IPS DF 6.9 (cell line): ENCODE results near the gene PPFIA1.

ENCODE experiments used
- DNase-seq: peaks from one replicate; pipeline ENCODE4 v3.0.0-alpha.2; 2013; ENCODE audit warnings: low read depth, low spot score
- H3K27ac ChIP-seq: one replicate; pipeline ENCODE4 v1.5.1; 2013; ENCODE audit warnings: low read length, control low read depth
- H3K27me3 ChIP-seq: 2 replicates; pipeline ENCODE4 v1.6.1; 2013; ENCODE audit warnings: mild to moderate bottlenecking, low read length; ENCODE audit not compliant: control insufficient read depth, insufficient read depth
- H3K36me3 ChIP-seq: 2 replicates; pipeline ENCODE4 v1.6.1; 2013; ENCODE audit warnings: low read length; ENCODE audit not compliant: control insufficient read depth, insufficient read depth
- H3K4me1 ChIP-seq: 2 replicates; pipeline ENCODE4 v1.6.1; 2013; ENCODE audit warnings: low read length; ENCODE audit not compliant: control insufficient read depth, insufficient read depth
- H3K4me3 ChIP-seq: 2 replicates; pipeline ENCODE4 v1.5.1; 2013; ENCODE audit warnings: mild to moderate bottlenecking, low read length
- H3K9me3 ChIP-seq: 2 replicates; pipeline ENCODE4 v1.6.1; 2013; ENCODE audit warnings: low read length, inconsistent platforms; ENCODE audit not compliant: control insufficient read depth, insufficient read depth
- WGBS: extraction: QIAGEN DNeasy Blood & Tissue Kit; methylation state at CpG from one replicate; pipeline ENCODE4 v1.1.7; 2013; ENCODE audit warnings: mixed read lengths, missing lambda C conversion rate; ENCODE audit not compliant: insufficient read length, insufficient coverage; 5-methylcytosine and 5-hydroxymethylcytosine counted together

The PPFIA1 gene

GRCh38 chr11:70233962-70234361 lies 36.5 kb upstream of the PPFIA1 start:
- WGBS, result no CpG with 5 or more reads among the region's 9 CpGs
- Histone ChIP-seq H3K36me3 (no peaks in the 10 kb centered on the region), H3K9me3 (no peaks in the 10 kb centered on the region), H3K27ac (no peak overlapping the region), H3K4me1 (no peaks in the 10 kb centered on the region), H3K27me3 (no peaks in the 10 kb centered on the region), H3K4me3 (no peak overlapping the region)
- DNase-seq, result no peak

GRCh38 chr11:70240337-70240736 lies 30.2 kb upstream of the PPFIA1 start:
- Histone ChIP-seq H3K4me3 (no peak overlapping the region), H3K4me1 (no peaks in the 10 kb centered on the region), H3K9me3 (no peaks in the 10 kb centered on the region), H3K27ac (no peak overlapping the region), H3K27me3 (peaks cover 2% of the 10 kb centered on the region; the same call in 1 of the 2 replicates), H3K36me3 (no peaks in the 10 kb centered on the region)
- WGBS, result no CpG with 5 or more reads among the region's 16 CpGs
- DNase-seq, result no peak

GRCh38 chr11:70241709-70242108 lies 28.8 kb upstream of the PPFIA1 start:
- H3K36me3 ChIP-seq, result no peaks in the 10 kb centered on the region
- H3K27me3 ChIP-seq, result peaks cover 2% of the 10 kb centered on the region; the same call in 1 of the 2 replicates
- WGBS, result no CpG with 5 or more reads among the region's 3 CpGs
- DNase-seq, result no peak
- H3K27ac ChIP-seq, result no peak overlapping the region
- H3K4me3 ChIP-seq, result no peak overlapping the region
- no peaks in the 10 kb centered on the region for H3K9me3 ChIP-seq
- H3K4me1 ChIP-seq, result no peaks in the 10 kb centered on the region

- no peak for DNase-seq
- Histone ChIP-seq H3K9me3 (no peaks in the 10 kb centered on the region), H3K4me1 (no peaks in the 10 kb centered on the region), H3K27me3 (peaks cover 2% of the 10 kb centered on the region; the same call in 1 of the 2 replicates), H3K4me3 (no peak overlapping the region), H3K36me3 (no peaks in the 10 kb centered on the region), H3K27ac (no peak overlapping the region)
- WGBS, result no CpG with 5 or more reads among the region's 4 CpGs
Observed at GRCh38 chr11:70242885-70243284, 27.6 kb upstream of the PPFIA1 start.

GRCh38 chr11:70243912-70244652 lies 26.4 kb upstream of the PPFIA1 start:
- DNase-seq, result no peak
- Histone ChIP-seq H3K36me3 (no peaks in the 10 kb centered on the region), H3K27me3 (peaks cover 2% of the 10 kb centered on the region; the same call in 1 of the 2 replicates), H3K9me3 (no peaks in the 10 kb centered on the region), H3K4me1 (no peaks in the 10 kb centered on the region), H3K27ac (no peak overlapping the region), H3K4me3 (no peak overlapping the region)
- WGBS, result no CpG with 5 or more reads among the region's 15 CpGs

GRCh38 chr11:70244698-70245097 lies 25.8 kb upstream of the PPFIA1 start:
- no peaks in the 10 kb centered on the region for H3K9me3 ChIP-seq
- DNase-seq, result no peak
- no peak overlapping the region for H3K27ac ChIP-seq
- H3K4me3 ChIP-seq, result no peak overlapping the region
- no CpG with 5 or more reads among the region's 7 CpGs for WGBS
- no peaks in the 10 kb centered on the region for H3K36me3 ChIP-seq
- H3K4me1 ChIP-seq, result no peaks in the 10 kb centered on the region
- peaks cover 2% of the 10 kb centered on the region; the same call in 1 of the 2 replicates for H3K27me3 ChIP-seq

- Histone ChIP-seq H3K4me1 (no peaks in the 10 kb centered on the region), H3K27me3 (peaks cover 2% of the 10 kb centered on the region; the same call in 1 of the 2 replicates), H3K27ac (no peak overlapping the region), H3K4me3 (no peak overlapping the region), H3K36me3 (no peaks in the 10 kb centered on the region), H3K9me3 (no peaks in the 10 kb centered on the region)
- no peak for DNase-seq
- no CpG with 5 or more reads among the region's 8 CpGs for WGBS
Observed at GRCh38 chr11:70246196-70246595, 24.3 kb upstream of the PPFIA1 start.

- Histone ChIP-seq H3K9me3 (no peaks in the 10 kb centered on the region), H3K36me3 (no peaks in the 10 kb centered on the region), H3K4me3 (no peak overlapping the region), H3K27me3 (peaks cover 2% of the 10 kb centered on the region; the same call in 1 of the 2 replicates), H3K27ac (no peak overlapping the region), H3K4me1 (no peaks in the 10 kb centered on the region)
- no peak for DNase-seq
- no CpG with 5 or more reads among the region's 8 CpGs for WGBS
Observed at GRCh38 chr11:70247042-70247709, 23.3 kb upstream of the PPFIA1 start.

GRCh38 chr11:70247710-70248072 lies 22.8 kb upstream of the PPFIA1 start:
- Histone ChIP-seq H3K27me3 (peaks cover 2% of the 10 kb centered on the region; the same call in 1 of the 2 replicates), H3K4me3 (no peak overlapping the region), H3K36me3 (no peaks in the 10 kb centered on the region), H3K9me3 (no peaks in the 10 kb centered on the region), H3K4me1 (no peaks in the 10 kb centered on the region), H3K27ac (no peak overlapping the region)
- no CpG with 5 or more reads among the region's 4 CpGs for WGBS
- DNase-seq, result no peak

- H3K9me3 ChIP-seq, result no peaks in the 10 kb centered on the region
- no peaks in the 10 kb centered on the region for H3K36me3 ChIP-seq
- DNase-seq, result no peak
- no peaks in the 10 kb centered on the region for H3K27me3 ChIP-seq
- no peak overlapping the region for H3K27ac ChIP-seq
- WGBS, result no CpG with 5 or more reads among the region's 16 CpGs
- H3K4me1 ChIP-seq, result no peaks in the 10 kb centered on the region
- H3K4me3 ChIP-seq, result no peak overlapping the region
Observed at GRCh38 chr11:70250876-70251658, 19.4 kb upstream of the PPFIA1 start.
